Caco-2 (cell line): Measurements from ENCODE around the gene PDIA5. TPM values are rescaled to one million over a fixed set of nuclear protein-coding genes. Genes with fewer than 3 reads are reported as not detected.

ENCODE experiments used
- BruUV-seq: library from RNA; stranded (reverse); fragments of 400-500 nt; replicated peaks from 2 replicates; lab custom pipeline; 2021; lab: Mats Ljungman, UMichigan
- CTCF ChIA-PET: fragments of 300-600 bp; sonication (Branson Sonifier 250); formaldehyde crosslinking; loops from one replicate; lab custom pipeline; 2022; ENCODE audit warnings: antibody characterized with exemption; lab: Charles Lee
- POLR2A ChIA-PET: fragments of 300-600 bp; sonication (Branson Sonifier 250); formaldehyde crosslinking; loops from one replicate; lab custom pipeline; 2022; ENCODE audit warnings: antibody characterized with exemption; lab: Charles Lee
- DNase-seq, 2 experiments: peaks; one replicate each; pipeline versions ENCODE4 v3.0.0 to v3.0.0-alpha.2; 2020 to 2022
- H3K27me3 ChIP-seq: replicated peaks from 2 replicates; pipeline ENCODE4 v1.6.0; 2011; ENCODE audit warnings: low read length; ENCODE audit not compliant: control insufficient read depth, insufficient read depth
- H3K36me3 ChIP-seq: 2 replicates; pipeline ENCODE4 v1.5.1; 2011; ENCODE audit warnings: low read length; ENCODE audit not compliant: control insufficient read depth, insufficient read depth
- H3K4me1 ChIP-seq: fragments of 250-450 bp; sonication (Bioruptor Pico); 2 replicates; pipeline ENCODE4 v1.5.1; 2020; ENCODE audit warnings: mild to moderate bottlenecking
- H3K4me3 ChIP-seq: 2 replicates; pipeline ENCODE4 v1.5.1; 2011; ENCODE audit warnings: low read depth, mild to moderate bottlenecking, control low read depth, low read length
- H3K9me3 ChIP-seq: fragments of 250-450 bp; sonication (Bioruptor Pico); 2 replicates; pipeline ENCODE4 v1.5.1; 2020; ENCODE audit warnings: mild to moderate bottlenecking, moderate library complexity
- H3K27ac Mint-ChIP-seq: one replicate; pipeline ENCODE4 v1.8.0; 2022; ENCODE audit warnings: mixed read lengths; ENCODE audit not compliant: unreplicated experiment
- H3K27me3 Mint-ChIP-seq: one replicate; pipeline ENCODE4 v1.8.0; 2022; ENCODE audit warnings: mixed read lengths; ENCODE audit not compliant: insufficient read depth, unreplicated experiment
- H3K36me3 Mint-ChIP-seq: one replicate; pipeline ENCODE4 v1.8.0; 2022; ENCODE audit warnings: mild to moderate bottlenecking, mixed read lengths; ENCODE audit not compliant: insufficient read depth, unreplicated experiment
- H3K4me1 Mint-ChIP-seq: one replicate; pipeline ENCODE4 v1.8.0; 2022; ENCODE audit warnings: low read depth, mixed read lengths; ENCODE audit not compliant: unreplicated experiment
- H3K4me3 Mint-ChIP-seq: one replicate; pipeline ENCODE4 v1.8.0; 2022; ENCODE audit warnings: mild to moderate bottlenecking, moderate library complexity, mixed read lengths; ENCODE audit not compliant: unreplicated experiment
- H3K9me3 Mint-ChIP-seq: one replicate; pipeline ENCODE4 v1.8.0; 2022; ENCODE audit warnings: mixed read lengths; ENCODE audit not compliant: unreplicated experiment
- intact Hi-C: fragments of 100-400 bp; cut with micrococcal nuclease; formaldehyde crosslinking; loops from one replicate; pipeline ENCODE4 v1.10.0; 2022; ENCODE audit not compliant: unreplicated experiment
- total RNA-seq: library from RNA; stranded (reverse); gene quantifications from 2 replicates; pipeline ENCODE4 v1.2.3, GENCODE V29; 2022
- TF ChIP-seq, protein P1 (sequence below), 2 experiments: fragments of 200-600 bp in 1 of 2; IDR thresholded peaks; 1 replicate in 1 of 2; 2 replicates in 1 of 2; pipeline versions ENCODE4 v1.5.1 to v1.8.0; 2011 to 2022; ENCODE audit warnings: antibody characterized with exemption in 1 of 2, control low read depth in 1 of 2, inconsistent platforms in 1 of 2, low read depth in 1 of 2, low read length in 1 of 2, mild to moderate bottlenecking in 1 of 2, moderate library complexity in 1 of 2; ENCODE audit not compliant: insufficient read depth in 1 of 2, severe bottlenecking in 1 of 2, unreplicated experiment in 1 of 2

The PDIA5 gene
- total RNA-seq, 1 experiment from 2014 or later: 48.2 TPM

DNA sequence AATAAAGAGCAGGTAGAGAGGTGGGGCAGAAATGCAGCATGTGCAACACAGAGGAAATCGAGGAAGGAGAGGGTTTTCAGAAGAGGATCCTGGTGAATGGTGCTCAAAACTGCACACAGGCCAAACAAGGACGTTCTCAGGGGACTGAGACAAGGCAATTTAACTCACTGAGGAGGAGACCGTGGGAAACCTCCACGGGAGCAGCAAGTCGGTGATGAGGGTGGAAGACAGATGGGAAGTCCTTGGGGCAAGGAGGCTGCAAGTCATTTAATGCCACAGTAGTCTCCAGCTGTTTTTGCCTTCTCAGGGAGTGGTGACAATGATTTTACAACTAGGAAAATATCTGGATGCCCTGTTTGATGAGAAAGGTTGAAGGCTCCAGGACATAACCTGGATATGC is 11.5 kb upstream of the PDIA5 start:
- Mint-ChIP-seq H3K27me3 (no peaks in the 10 kb centered on the region), H3K36me3 (no peaks in the 10 kb centered on the region), H3K4me1 (peaks cover 6% of the 10 kb centered on the region), H3K9me3 (no peaks in the 10 kb centered on the region), H3K27ac (no peak overlapping the region), H3K4me3 (no peak overlapping the region)
- no TSS peak for BruUV-seq
- no peak for DNase-seq
- intact Hi-C loops: no loop called here
- H3K27me3 ChIP-seq: no peaks in the 10 kb centered on the region
- no peak overlapping the region for H3K4me3 ChIP-seq
- ChIA-PET POLR2A (no interaction called here), CTCF (no interaction called here)
- peaks cover 18% of the 10 kb centered on the region for H3K4me1 ChIP-seq
- H3K9me3 ChIP-seq: no peaks in the 10 kb centered on the region
- H3K36me3 ChIP-seq: no peaks in the 10 kb centered on the region
- TF ChIP-seq, protein P1, sequence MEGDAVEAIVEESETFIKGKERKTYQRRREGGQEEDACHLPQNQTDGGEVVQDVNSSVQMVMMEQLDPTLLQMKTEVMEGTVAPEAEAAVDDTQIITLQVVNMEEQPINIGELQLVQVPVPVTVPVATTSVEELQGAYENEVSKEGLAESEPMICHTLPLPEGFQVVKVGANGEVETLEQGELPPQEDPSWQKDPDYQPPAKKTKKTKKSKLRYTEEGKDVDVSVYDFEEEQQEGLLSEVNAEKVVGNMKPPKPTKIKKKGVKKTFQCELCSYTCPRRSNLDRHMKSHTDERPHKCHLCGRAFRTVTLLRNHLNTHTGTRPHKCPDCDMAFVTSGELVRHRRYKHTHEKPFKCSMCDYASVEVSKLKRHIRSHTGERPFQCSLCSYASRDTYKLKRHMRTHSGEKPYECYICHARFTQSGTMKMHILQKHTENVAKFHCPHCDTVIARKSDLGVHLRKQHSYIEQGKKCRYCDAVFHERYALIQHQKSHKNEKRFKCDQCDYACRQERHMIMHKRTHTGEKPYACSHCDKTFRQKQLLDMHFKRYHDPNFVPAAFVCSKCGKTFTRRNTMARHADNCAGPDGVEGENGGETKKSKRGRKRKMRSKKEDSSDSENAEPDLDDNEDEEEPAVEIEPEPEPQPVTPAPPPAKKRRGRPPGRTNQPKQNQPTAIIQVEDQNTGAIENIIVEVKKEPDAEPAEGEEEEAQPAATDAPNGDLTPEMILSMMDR (IDR thresholded peaks at IDR 0.05; ENCODE audit: insufficient read depth in 1 of 2, low read depth in 1 of 2, low read length in 1 of 2, severe bottlenecking in 1 of 2, unreplicated experiment in 1 of 2): no peak

DNA sequence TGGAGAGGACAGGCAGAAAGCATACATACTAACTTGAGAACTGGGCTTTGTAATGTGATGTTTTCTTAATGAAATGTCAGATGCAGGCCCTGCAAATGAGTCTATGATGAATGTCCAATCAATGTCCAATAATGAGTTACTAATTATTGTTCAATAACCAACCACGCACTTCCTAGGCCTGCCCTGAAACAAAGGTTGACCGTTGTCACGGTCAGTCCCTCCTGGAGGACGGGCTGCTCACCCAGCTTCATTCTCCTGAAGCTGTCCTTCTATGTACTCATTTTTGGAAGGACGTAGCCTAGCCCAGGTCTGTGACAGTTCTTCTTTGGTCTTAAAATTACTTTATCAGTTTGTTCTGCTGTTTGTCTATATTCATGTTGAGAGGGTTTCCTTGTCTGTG is 8.3 kb upstream of the PDIA5 start:
- H3K27me3 ChIP-seq: no peaks in the 10 kb centered on the region
- no peaks in the 10 kb centered on the region for H3K4me1 ChIP-seq
- intact Hi-C loops: no loop called here
- CTCF ChIA-PET: no interaction called here
- H3K27ac Mint-ChIP-seq: no peak overlapping the region
- H3K27me3 Mint-ChIP-seq: no peaks in the 10 kb centered on the region
- H3K4me3 Mint-ChIP-seq: no peak overlapping the region
- no peaks in the 10 kb centered on the region for H3K4me1 Mint-ChIP-seq
- no peaks in the 10 kb centered on the region for H3K36me3 Mint-ChIP-seq
- no peaks in the 10 kb centered on the region for H3K9me3 Mint-ChIP-seq
- TF ChIP-seq, protein P1 (IDR thresholded peaks at IDR 0.05; ENCODE audit: insufficient read depth in 1 of 2, low read depth in 1 of 2, low read length in 1 of 2, severe bottlenecking in 1 of 2, unreplicated experiment in 1 of 2): no peak
- no peak for DNase-seq
- H3K9me3 ChIP-seq: no peaks in the 10 kb centered on the region
- BruUV-seq: no TSS peak
- H3K36me3 ChIP-seq: no peaks in the 10 kb centered on the region
- no peak overlapping the region for H3K4me3 ChIP-seq
- POLR2A ChIA-PET: interaction anchor here (0.5 kb wide), 1 partner anchor 143 kb away, joined by 3 read pairs; no protein-coding TSS in a partner anchor

DNA sequence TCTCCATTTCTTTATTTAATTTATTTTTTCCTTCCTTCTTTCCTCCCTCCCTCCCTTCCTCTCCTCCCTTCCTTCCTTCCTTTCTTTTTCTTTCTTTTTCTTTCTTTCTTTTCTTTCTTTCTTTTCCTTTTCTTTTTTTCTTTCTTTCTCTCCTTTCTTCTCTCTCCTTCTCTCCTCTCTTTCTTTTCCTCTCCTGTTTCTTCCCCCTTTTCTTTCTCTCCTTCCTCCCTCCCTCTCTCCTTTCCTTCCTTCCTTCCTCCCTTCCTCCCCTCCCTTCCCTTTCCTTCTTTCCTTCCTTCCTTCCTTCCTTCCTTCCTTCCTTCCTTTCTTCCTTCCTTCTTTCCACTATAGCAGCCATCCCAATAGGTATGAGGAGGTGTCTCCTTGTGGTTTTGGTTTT is 6.8 kb upstream of the PDIA5 start:
- no peak overlapping the region for H3K27ac Mint-ChIP-seq
- H3K36me3 ChIP-seq: no peaks in the 10 kb centered on the region

More for the DNA sequence above, 6.8 kb upstream of the PDIA5 start:
- TF ChIP-seq, protein P1 (IDR thresholded peaks at IDR 0.05; ENCODE audit: insufficient read depth in 1 of 2, low read depth in 1 of 2, low read length in 1 of 2, severe bottlenecking in 1 of 2, unreplicated experiment in 1 of 2): no peak
- H3K27me3 ChIP-seq: no peaks in the 10 kb centered on the region
- BruUV-seq: no TSS peak
- POLR2A ChIA-PET: no interaction called here
- H3K4me1 Mint-ChIP-seq: no peaks in the 10 kb centered on the region
- H3K27me3 Mint-ChIP-seq: peaks cover 4% of the 10 kb centered on the region
- intact Hi-C loops: no loop called here
- no peaks in the 10 kb centered on the region for H3K36me3 Mint-ChIP-seq
- no peaks in the 10 kb centered on the region for H3K9me3 Mint-ChIP-seq
- H3K9me3 ChIP-seq: no peaks in the 10 kb centered on the region
- no peak overlapping the region for H3K4me3 ChIP-seq
- CTCF ChIA-PET: no interaction called here
- no peak for DNase-seq
- no peaks in the 10 kb centered on the region for H3K4me1 ChIP-seq
- H3K4me3 Mint-ChIP-seq: no peak overlapping the region
